Keratinocyte (primary cell): ENCODE results near the gene PDIA2.

ENCODE experiments used
- EZH2 ChIP-seq: IDR thresholded peaks from one replicate; pipeline ENCODE4 v1.6.1; 2012; ENCODE audit warnings: inconsistent platforms, mild to moderate bottlenecking, low read length, moderate library complexity
- TF ChIP-seq, protein P1 (sequence below), 3 experiments: IDR thresholded peaks in 1 of 3; conservative IDR thresholded peaks in 1 of 3; optimal IDR thresholded peaks in 1 of 3; 2 replicates in 2 of 3; 3 replicates in 1 of 3; pipeline versions ENCODE3 to v1.5.1; 2011; ENCODE audit warnings: low read length in 3 of 3, mild to moderate bottlenecking in 3 of 3, moderate library complexity in 2 of 3, control low read depth in 1 of 3, inconsistent platforms in 1 of 3; ENCODE audit not compliant: insufficient read depth in 2 of 3; ENCODE audit errors: extremely low read depth in 1 of 3

DNA sequence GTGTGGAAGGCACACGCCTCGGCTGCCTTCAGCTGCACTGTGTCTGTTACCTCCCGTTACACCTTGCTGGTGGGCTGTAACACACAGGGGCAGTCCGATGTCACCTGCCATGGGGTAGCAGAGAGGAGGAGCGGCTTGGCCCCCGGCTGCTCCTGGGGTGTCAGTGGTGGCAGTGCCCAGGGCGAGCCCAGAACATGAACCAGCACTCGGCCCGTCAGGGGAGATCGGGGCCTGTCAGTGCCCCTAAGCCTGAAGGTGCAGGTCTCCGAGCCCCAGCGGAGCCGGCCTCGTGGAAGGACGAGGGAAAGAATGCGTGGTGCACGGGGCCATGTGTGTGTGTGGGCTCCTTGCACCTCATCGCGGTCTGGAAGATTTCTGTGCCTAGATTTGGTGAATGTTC is 22.6 kb upstream of the PDIA2 start:
- TF ChIP-seq EZH2: no peak
- TF ChIP-seq, protein P1, sequence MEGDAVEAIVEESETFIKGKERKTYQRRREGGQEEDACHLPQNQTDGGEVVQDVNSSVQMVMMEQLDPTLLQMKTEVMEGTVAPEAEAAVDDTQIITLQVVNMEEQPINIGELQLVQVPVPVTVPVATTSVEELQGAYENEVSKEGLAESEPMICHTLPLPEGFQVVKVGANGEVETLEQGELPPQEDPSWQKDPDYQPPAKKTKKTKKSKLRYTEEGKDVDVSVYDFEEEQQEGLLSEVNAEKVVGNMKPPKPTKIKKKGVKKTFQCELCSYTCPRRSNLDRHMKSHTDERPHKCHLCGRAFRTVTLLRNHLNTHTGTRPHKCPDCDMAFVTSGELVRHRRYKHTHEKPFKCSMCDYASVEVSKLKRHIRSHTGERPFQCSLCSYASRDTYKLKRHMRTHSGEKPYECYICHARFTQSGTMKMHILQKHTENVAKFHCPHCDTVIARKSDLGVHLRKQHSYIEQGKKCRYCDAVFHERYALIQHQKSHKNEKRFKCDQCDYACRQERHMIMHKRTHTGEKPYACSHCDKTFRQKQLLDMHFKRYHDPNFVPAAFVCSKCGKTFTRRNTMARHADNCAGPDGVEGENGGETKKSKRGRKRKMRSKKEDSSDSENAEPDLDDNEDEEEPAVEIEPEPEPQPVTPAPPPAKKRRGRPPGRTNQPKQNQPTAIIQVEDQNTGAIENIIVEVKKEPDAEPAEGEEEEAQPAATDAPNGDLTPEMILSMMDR (optimal IDR thresholded peaks at IDR 0.05 in 1 of 3, IDR thresholded peaks at IDR 0.05 in 1 of 3, conservative IDR thresholded peaks at IDR 0.05 in 1 of 3; ENCODE audit: extremely low read depth in 1 of 3, insufficient read depth in 2 of 3, low read length in 3 of 3): no peak
